Mucosa of gallbladder (tissue), 1 donor: ENCODE measurements around the gene FGFR4. TPM values are rescaled to one million over a fixed set of nuclear protein-coding genes. Genes with fewer than 3 reads are reported as not detected.

ENCODE experiments used
- DNase-seq: peaks from one replicate; pipeline ENCODE4 v3.0.0-alpha.2; 2020; ENCODE audit warnings: low spot score
- total RNA-seq: library from RNA; stranded (reverse); gene quantifications from one replicate; pipeline ENCODE4 v1.2.1, GENCODE V29; 2021
- donor health status: DM: no; HTN: no; CAD: no.

The FGFR4 gene
- total RNA-seq, 1 donor from 2014 or later: 233 TPM

DNA sequence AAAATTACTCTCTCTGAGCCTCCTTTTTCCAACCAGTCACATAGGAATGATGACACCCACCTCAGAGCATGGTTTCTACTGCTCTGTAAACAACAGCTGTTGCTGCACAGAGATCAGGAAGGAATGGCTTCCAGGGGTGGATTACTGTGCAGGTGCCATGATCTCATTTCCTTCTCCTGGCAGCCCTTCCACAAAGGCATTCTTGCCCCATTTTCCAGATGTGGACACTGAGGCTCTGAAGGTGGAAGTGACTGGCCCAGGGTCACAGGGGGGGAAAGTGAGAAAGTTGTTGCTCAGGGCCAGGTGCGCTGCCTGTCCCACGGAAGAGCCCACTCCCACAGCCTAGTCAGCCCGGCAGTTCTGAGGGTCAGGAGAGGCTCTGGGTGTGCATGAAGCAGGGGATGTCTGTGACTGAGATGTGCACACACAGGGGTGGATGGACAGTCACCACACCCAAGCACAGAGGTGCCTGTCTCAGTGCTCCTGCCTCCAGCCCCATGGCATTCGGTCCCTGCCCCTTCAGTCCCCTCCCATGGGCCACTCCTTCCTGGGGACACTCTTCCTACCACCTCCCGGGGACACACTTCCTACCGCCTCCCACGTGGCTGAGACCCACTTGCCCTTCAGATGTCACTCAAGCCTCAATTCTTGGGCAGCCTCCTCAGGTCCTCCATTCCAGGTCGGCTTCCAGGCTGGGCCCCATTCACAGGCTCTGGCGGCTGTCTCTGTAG lies 17.0 kb downstream of the FGFR4 start:
- no peak for DNase-seq

- DNase-seq: peak; percentile 40
Observed at GRCh38 chr5:177105691-177106476, 19.2 kb downstream of the FGFR4 start.

DNA sequence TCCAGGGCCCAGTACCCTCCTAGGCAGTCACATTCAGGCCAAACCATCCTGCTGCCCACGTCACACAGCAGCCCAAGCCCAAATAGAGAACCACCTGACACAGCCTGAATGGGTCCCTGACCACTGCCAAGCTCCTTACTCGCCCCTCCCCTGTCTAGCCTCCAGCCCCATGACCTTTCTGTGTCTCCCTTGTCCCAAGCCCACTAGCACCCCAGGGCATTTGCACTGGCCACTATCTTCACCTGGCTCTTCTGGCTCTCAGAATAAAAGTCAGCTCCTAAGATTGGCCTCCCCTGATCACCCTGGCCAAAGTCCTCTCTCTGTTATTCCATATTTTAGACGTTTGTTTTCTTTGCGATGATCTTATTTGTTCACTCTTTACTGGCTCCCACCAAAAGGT lies 20.4 kb downstream of the FGFR4 start:
- DNase-seq: no peak

GRCh38 chr5:177109810-177110209 lies 23.1 kb downstream of the FGFR4 start:
- no peak for DNase-seq

GRCh38 chr5:177111720-177112394 lies 25.1 kb downstream of the FGFR4 start:
- peak; percentile 50 for DNase-seq

GRCh38 chr5:177112589-177113220 lies 26.0 kb downstream of the FGFR4 start:
- no peak for DNase-seq

GRCh38 chr5:177113566-177114424 lies 27.1 kb downstream of the FGFR4 start:
- DNase-seq: peak; percentile 84

DNA sequence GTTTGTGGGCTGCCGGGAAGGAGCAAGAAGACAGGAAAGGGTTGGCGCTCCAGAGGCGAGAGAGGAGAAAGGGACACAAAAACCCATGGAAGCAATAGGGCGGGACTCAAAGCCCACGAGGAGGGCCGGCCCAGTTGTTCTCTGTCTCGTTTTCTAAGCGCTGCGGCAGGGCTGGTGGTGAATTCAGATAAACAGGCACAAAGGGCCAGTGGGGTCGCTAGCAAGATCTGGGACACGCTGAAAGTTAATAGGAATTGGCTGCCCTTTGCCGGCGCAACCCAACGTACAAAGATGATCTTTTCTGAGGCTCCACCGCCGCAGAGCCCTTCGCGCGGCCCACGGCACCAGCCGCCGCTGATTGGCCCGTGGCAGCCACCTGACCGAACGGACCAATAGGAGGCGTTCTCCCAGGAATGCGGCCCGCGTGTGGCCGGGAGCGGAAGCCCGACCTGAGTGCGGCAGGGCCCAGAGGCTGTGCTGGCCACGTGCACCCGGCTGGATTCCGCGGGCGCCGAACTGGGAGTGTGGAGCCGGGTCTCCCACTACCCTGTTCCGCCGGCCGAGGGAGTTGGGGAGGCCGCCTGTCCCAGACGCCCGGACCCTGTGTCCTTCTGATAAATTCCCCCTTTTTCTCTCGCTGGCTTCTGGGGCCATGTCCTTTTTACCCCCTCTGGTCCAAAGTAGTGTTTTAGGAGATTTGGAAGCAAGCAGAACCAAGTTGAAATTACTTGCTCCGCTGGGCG lies 30.1 kb downstream of the FGFR4 start:
- peak; percentile 93 for DNase-seq

DNA sequence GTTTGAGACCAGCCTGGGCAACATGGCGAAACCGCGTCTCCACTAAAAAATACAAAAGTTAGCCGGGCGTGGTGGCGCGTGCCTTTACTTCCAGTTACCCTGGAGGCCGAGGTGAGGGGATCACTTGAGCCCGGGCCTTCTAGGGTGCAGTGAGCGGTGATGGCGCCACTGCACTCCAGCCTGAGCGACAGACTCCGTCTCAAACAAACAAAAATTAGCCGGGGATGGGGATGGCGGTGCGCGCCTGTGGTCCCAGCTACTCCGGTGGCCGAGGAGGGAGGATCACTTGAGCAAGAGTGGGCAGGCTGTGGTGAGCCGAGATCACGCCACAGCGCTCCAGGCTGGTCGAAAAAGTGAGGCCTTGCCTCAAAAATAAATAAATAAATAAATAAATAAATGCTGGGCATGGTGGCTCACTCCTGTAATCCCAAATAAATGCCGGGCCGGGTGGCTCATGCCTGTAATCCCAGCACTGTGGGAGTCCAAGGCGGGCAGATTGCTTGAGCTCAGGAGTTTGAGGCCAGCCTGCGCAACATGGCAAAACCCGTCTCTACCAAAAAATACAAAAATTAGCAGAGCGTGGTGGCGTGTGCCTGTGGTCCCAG lies 30.8 kb downstream of the FGFR4 start:
- DNase-seq: no peak

DNA sequence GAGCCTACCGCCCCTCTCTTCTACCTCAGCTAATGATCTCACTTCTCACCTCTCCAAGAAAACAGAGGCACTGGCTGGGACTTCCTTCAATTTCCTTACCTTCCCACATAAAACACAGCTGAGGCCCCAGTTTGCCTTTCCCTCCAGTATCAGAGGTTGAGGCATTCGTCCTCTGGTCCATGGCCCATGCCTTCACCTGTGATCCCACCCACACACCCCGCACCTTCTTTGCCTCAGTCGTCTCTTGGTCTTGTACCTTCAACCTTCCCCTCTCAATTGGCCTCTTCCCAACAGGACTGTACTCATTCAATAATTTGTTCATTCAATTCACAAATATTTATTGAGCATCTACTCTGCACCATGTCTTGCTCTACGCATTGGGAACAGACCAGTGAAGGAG lies 35.9 kb downstream of the FGFR4 start:
- DNase-seq: no peak

- no peak for DNase-seq
Observed at GRCh38 chr5:177123789-177124485, 37.2 kb downstream of the FGFR4 start.

DNA sequence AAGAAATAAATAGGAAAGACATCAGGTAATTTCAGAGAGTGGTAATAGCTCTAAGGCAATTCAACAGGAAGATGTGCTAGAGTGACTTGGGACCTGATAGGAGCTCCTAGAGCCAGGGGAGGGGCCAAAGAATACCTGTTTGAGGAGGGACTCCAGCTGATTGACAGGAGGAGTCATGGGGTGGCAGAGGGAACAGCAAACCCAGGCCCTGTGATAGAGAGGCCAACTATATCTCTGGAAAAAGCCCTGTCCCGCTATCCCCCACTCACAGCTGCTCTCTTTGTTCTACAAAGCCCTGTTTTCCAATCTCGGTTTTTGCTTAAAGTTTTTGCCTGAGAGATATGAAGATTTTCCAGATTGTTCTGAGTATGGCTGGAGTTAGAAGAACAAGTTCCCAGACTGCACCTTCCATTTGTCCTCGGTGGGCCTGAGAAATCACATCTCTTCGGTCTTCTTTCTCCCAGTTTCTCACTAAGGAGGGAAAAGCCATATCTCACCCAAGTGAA lies 37.8 kb downstream of the FGFR4 start:
- no peak for DNase-seq

- DNase-seq: no peak
Observed at GRCh38 chr5:177126771-177127170, 40.1 kb downstream of the FGFR4 start.

DNA sequence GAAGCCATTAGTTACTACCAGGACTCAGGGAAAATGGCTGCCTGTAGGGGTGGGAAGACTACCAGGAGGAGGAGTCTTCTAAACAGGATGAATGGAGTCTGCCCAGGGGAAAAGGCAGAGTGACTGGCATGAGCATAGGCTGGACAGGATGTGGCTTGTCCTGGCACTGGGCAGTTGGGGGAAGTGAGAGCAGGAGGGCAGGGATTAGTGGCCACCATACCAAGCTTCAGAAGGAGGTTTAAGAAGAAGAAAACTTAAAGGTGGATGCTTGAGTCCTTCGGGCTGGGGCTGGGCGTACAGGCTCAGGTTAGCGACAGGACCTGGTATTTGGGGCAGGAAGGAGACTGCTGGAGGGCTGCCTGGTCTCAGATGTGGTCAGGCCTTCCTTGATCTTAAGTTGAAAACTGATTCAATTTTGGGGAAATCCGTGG lies 41.9 kb downstream of the FGFR4 start:
- no peak for DNase-seq

- DNase-seq: no peak
Observed at GRCh38 chr5:177130211-177131018, 43.7 kb downstream of the FGFR4 start.

DNA sequence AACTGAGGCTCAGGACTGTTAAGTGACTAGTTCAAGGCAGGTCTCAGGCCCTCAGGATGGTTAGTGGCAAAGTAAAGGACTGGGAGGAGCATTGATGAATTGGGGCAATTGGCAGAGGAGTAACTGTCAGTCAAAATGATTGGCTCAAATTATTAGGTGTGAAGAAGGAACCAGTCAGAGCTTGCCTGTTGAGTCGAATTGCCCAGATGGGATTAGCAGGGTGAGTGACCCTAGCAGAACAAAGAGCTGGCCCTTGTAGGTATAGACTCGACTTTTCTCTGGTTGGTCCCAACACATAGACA lies 44.3 kb downstream of the FGFR4 start:
- no peak for DNase-seq

DNA sequence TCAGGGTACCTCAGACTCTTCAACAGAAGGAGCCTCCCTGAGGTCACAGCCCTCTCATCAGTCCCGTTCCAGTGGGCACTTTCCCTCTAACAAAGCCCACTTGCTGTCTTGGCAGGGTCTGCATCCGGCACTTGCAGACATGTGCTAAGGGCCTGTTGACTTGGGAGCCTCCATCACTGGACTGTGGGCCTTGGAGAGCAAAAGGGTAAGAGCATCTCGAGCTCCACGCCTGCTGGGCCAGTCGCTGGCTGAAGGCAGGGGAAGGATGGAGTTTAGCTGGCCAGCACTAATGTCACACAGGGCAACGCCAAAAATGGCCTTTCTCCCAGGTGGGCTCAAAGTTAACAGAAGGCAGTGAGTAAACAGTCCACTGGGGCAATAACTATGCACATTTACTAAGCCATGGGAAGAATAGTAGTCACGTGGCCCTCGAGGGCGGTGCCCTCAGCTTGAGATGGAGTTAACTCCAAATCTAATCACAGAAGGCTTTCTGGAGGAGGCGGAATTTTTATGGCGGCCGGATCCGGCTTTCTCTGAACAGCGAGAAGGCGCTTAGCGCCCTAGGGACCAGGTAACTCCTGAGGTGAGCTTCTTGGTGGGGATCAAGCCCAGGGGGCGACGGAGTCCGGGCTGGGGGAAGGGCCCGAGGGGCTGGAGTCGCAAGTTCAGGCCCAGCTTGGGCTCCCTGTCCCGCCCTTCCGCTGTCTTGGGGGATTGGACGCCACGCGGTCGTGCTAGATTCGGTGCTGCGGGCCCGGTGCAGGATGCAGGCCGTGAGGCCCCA lies 44.8 kb downstream of the FGFR4 start:
- DNase-seq: no peak
